Prostate gland (tissue), 2 donors: ENCODE results near the gene TAF3.

Experiments
- POLR2A ChIP-seq: fragments of 450-650 bp; IDR thresholded peaks from one replicate; pipeline ENCODE4 v1.6.1; 2016; ENCODE audit warnings: antibody characterized with exemption, mild to moderate bottlenecking
- POLR2AphosphoS5 ChIP-seq: sonication (generic); formaldehyde crosslinking; IDR thresholded peaks from one replicate; pipeline ENCODE4 v1.6.1; 2017; ENCODE audit warnings: antibody characterized with exemption
- TF ChIP-seq, protein P1 (sequence below), 4 experiments: fragments of 200-600 bp in 2 of 4; fragments of 450-650 bp in 2 of 4; sonication (generic) in 2 of 4; IDR thresholded peaks; 1 replicate in 3 of 4; 2 replicates in 1 of 4; pipeline ENCODE4 v1.5.1; 2016 to 2019; ENCODE audit warnings: antibody characterized with exemption in 4 of 4, mild to moderate bottlenecking in 2 of 4, moderate library complexity in 2 of 4

GRCh38 chr10:7811000-7811399 is 7.3 kb upstream of the TAF3 start:
- TF ChIP-seq, protein P1, sequence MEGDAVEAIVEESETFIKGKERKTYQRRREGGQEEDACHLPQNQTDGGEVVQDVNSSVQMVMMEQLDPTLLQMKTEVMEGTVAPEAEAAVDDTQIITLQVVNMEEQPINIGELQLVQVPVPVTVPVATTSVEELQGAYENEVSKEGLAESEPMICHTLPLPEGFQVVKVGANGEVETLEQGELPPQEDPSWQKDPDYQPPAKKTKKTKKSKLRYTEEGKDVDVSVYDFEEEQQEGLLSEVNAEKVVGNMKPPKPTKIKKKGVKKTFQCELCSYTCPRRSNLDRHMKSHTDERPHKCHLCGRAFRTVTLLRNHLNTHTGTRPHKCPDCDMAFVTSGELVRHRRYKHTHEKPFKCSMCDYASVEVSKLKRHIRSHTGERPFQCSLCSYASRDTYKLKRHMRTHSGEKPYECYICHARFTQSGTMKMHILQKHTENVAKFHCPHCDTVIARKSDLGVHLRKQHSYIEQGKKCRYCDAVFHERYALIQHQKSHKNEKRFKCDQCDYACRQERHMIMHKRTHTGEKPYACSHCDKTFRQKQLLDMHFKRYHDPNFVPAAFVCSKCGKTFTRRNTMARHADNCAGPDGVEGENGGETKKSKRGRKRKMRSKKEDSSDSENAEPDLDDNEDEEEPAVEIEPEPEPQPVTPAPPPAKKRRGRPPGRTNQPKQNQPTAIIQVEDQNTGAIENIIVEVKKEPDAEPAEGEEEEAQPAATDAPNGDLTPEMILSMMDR (IDR thresholded peaks at IDR 0.05) = no peak
- TF ChIP-seq POLR2A = no peak
- no peak for TF ChIP-seq POLR2AphosphoS5
